ENCODE measurements around the gene PPP2R3A. TPM values are rescaled to one million over a fixed set of nuclear protein-coding genes. Genes with fewer than 3 reads are reported as not detected.

PPP2R3A gene
- total and polyA plus RNA-seq, 2 of the 4 experiments (the other 2 are of a cell fraction): 11.3 to 37.3 TPM

DNA sequence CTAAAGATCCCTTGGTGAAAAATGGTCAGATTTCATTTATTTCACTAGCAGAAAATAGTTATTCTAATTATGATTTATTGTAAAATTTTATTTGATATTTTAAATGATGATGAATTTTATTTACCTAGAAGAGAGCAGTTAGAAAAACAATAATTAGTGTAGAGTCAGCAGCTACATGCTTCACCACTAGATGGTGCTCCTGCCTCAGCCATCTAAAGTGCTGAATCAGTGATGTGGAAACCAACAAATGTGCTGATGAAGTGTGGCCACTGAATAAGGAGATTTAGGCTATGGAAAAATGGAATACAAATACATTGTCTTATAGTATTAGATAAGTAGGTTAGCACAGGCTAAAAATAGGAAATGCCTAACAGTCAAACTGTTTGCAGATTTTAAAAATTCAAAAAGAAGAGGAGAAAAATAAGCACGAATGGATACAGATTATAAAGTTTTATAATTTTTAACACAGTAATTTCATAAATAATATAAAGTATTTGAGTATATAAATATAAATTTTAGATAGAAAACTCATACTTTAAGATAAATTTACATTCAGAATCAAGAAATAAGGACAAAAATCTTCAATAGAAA, 109.8 kb downstream of the PPP2R3A start:
- intact Hi-C loops (cut with micrococcal nuclease) (loop anchor here (1.0 to 10.0 kb wide), 5 partner anchors 228 to 939 kb away; partner anchors contain the start of gene STAG1), in situ Hi-C loops (cut with MboI; ENCODE audit: low sequenced_read_pairs) (loop anchor here (10.0 kb wide), 3 partner anchors 179 to 679 kb away; partner anchors contain the start of genes PCCB and STAG1), dilution Hi-C loops (cut with HindIII; ENCODE audit: low sequenced_read_pairs, unreplicated experiment) (no loop called here)
- Histone ChIP-seq H3K4me1 (ENCODE audit: control insufficient read depth, insufficient read depth, low read length) (peaks cover 10% of the 10 kb centered on the region), H3K27ac (ENCODE audit: insufficient read depth, low read length) (no peak overlapping the region), H3K9me1 (ENCODE audit: insufficient read depth, low read length) (no peaks in the 10 kb centered on the region), H3K23ac (ENCODE audit: low read depth, low read length) (no peak overlapping the region), H3K56ac (ENCODE audit: extremely low read depth, insufficient read depth, low read length) (no peak overlapping the region), H2AFZ (replicated peaks; ENCODE audit: low read length, poor library complexity) (no peak overlapping the region), H3K4me3 (ENCODE audit: insufficient read depth, low read depth, low read length) (no peak overlapping the region), H2BK15ac (ENCODE audit: low read depth, low read length) (no peak overlapping the region), H4K8ac (ENCODE audit: low read depth in 2 of 2, low read length in 2 of 2) (no peak overlapping the region), H3K79me1 (ENCODE audit: low read depth in 1 of 2, low read length in 2 of 2) (peaks cover 7 to 21% of the 10 kb centered on the region in 2 experiments; a peak in 3 of 4 replicates), H2BK120ac (ENCODE audit: low read depth, low read length) (no peak overlapping the region), H3K18ac (ENCODE audit: low read depth, low read length) (no peak overlapping the region), H3K9me3 (ENCODE audit: control insufficient read depth, insufficient read depth, low read length) (no peaks in the 10 kb centered on the region), H3K27me3 (ENCODE audit: control insufficient read depth, insufficient read depth, low read length) (no peaks in the 10 kb centered on the region), H3K4ac (ENCODE audit: low read depth, low read length) (no peak overlapping the region), H3K4me2 (ENCODE audit: low read depth, low read length) (no peak overlapping the region), H2BK20ac (ENCODE audit: low read depth, low read length) (no peak overlapping the region), H3K14ac (replicated peaks; ENCODE audit: low read depth, low read length) (no peak overlapping the region), H2AK9ac (replicated peaks; ENCODE audit: low read depth, low read length, poor library complexity) (no peak overlapping the region), H2BK5ac (ENCODE audit: low read depth, low read length, poor library complexity, severe bottlenecking) (no peak overlapping the region), H3K36me3 (ENCODE audit: control insufficient read depth, insufficient read depth, low read length) (no peaks in the 10 kb centered on the region), H4K20me1 (ENCODE audit: insufficient read depth, low read length) (no peaks in the 10 kb centered on the region), H3K9ac (ENCODE audit: low read depth, low read length) (no peak overlapping the region), H4K5ac (ENCODE audit: low read depth, low read length) (no peak overlapping the region), H2AK5ac (ENCODE audit: low read depth, low read length) (no peak overlapping the region), H4K91ac (ENCODE audit: insufficient read depth, low read depth, low read length) (no peak overlapping the region)
- POLR2A ChIA-PET (ENCODE audit: unreplicated experiment): no interaction called here
- no CpG with 5 or more reads among the region's 1 CpG for WGBS, 2 experiments (ENCODE audit: extremely low coverage in 2 of 2, insufficient read length in 1 of 2)
- TF ChIP-seq RCOR1 (IDR thresholded peaks at IDR 0.05; ENCODE audit: insufficient replicate concordance, low read length) (no peak), SMC3 (IDR thresholded peaks at IDR 0.05; ENCODE audit: low read depth, low read length) (peak; percentile 74), POLR2A (IDR thresholded peaks at IDR 0.05; ENCODE audit: low read depth, low read length) (no peak), MAFK (IDR thresholded peaks at IDR 0.05; ENCODE audit: low read depth, low read length) (peak; percentile 99), FOS (IDR thresholded peaks at IDR 0.05; ENCODE audit: low read depth, low read length) (no peak), RAD21 (IDR thresholded peaks at IDR 0.05; ENCODE audit: low read length) (peak; percentile 95), NFE2L2 (IDR thresholded peaks at IDR 0.05; ENCODE audit: low read depth, low read length) (peak; percentile 75; the same call in 1 of the 2 replicates), CHD1 (IDR thresholded peaks at IDR 0.05; ENCODE audit: low read depth, low read length) (no peak)
- TF ChIP-seq, protein P1, sequence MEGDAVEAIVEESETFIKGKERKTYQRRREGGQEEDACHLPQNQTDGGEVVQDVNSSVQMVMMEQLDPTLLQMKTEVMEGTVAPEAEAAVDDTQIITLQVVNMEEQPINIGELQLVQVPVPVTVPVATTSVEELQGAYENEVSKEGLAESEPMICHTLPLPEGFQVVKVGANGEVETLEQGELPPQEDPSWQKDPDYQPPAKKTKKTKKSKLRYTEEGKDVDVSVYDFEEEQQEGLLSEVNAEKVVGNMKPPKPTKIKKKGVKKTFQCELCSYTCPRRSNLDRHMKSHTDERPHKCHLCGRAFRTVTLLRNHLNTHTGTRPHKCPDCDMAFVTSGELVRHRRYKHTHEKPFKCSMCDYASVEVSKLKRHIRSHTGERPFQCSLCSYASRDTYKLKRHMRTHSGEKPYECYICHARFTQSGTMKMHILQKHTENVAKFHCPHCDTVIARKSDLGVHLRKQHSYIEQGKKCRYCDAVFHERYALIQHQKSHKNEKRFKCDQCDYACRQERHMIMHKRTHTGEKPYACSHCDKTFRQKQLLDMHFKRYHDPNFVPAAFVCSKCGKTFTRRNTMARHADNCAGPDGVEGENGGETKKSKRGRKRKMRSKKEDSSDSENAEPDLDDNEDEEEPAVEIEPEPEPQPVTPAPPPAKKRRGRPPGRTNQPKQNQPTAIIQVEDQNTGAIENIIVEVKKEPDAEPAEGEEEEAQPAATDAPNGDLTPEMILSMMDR (conservative IDR thresholded peaks at IDR 0.05; ENCODE audit: low read depth, low read length): peak; percentile 96
- peak; percentile 62 for ATAC-seq (ENCODE audit: low read depth)
- CTCF ChIA-PET: interaction anchor here (0.6 to 1.4 kb wide), 3 partner anchors 16 to 25 kb away, joined by 3 read pairs; no protein-coding TSS in a partner anchor
- peak; percentile 80 for DNase-seq
- BruUV-seq (replicated peaks): no TSS peak
